Activated effector memory CD4-positive, alpha-beta T cell treated with anti-CD3 and anti-CD28 coated beads, Interleukin-2, amount 50 U/mL, for 16 hours (primary cell): Measurements from ENCODE around the gene P3H2.

ENCODE experiments used
- DNase-seq: peaks from one replicate; pipeline ENCODE4 v3.0.0-alpha.2; 2020

P3H2 gene

DNA sequence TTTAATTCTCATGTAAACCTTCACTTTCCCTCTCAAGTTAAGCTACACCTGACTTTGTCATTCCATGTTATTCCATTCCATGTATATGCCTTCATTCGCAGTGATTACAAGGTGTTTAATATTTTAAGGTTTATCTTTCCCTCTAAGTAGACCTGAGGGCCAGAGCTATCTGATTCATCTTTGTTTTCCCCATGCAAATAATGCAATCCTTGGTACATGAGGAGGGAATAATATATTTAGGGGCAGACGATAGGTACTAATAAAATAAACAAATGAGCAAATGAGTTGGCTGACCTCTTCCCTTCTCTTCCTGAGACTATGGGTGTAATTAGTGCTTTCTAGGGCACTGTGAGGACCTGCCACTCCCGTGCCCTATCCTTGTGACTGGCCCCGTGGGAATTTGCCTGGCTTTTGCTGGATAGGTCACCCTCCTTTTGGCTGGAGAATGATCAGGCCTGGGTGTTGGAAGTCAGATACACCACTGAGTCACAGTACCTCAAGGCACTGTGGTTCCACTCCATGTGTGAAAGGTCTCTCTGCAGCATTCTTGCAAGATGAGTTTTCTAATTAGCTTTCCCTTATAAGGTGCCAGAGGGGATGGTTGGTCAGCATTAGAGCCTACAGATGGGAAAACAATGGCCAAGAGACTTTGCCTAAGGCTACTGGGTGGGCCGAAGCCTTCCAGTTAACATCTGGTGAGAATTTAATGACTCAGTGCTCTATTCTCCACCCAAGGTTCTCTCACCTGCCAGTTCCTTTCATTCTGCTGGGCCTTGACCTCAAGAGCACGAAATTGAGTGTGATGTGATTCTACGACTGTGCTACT lies 183.2 kb downstream of the P3H2 start:
- no peak for DNase-seq

DNA sequence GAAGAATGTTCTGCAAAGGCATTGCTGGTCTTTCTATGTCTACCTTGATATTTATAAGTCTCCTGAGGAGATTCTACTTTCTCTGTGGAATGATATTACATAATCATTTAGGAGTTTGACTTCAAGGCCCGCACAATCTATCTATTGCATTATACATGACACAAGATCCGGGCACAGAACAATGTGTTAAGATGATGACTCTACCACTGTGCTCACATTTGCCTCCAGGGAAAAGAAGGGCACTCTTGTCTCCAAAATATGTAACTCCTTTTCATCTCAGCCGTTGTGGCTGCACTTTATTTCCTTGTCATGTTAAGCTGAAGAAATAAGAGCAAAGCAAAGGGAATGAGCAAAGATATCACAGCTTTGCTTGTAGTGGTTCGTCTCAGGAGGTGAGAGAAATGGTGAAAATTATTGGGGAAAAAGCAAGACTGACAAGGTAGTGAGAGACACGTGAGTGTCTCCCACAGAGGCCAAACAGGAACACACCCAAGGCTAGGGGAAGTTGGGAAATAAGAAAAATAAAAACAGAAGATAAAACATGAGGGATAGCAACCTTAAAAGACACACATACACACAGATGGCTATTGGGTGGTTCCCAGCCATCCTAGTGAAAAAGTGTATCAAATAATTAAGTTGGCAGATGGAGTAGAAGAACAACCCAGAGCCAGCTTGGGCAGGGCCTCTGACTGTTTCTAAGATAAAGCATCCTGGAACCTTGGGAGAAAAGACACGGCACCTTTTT lies 184.3 kb downstream of the P3H2 start:
- no peak for DNase-seq

DNA sequence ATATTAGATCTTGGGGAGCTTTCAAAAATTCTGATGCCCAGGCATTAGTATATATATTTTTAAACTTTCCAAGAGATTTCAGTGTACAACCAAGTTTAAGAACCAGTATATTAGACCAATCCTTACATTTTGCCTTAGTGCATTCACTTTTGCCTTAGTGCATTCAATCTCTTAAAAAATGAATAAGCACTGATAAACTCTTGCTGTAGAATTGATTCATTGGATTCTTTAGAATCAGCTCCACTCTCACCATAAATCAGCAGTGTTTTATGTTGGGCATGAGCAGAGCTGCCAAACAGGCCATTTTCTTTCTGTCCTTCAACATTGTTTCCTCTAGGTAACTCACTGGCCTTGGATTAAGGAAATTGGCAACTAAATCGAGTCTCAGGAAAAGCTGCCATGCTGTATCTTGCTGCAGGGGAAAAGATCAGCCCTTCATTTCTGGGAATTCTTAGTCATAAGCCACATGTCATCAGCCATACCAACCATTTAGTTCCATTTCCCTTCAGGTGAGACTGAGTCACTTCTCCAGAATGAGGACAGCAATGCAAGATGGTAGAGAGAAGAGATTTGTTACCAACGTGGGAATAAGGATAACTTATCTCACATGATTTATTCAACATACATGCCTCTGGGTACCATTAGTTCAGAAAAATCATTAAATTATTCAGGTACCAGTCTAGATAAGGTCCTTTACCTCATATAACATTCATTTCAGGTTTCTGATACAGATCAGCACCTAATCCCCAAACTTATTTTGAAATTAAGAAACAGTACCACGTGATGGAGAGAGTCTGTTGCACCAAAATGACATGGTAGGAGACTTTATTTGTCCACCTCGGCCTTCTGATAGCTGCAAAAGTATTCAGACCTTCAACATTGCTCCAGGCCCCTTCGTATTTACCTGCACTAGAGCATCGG lies 192.5 kb downstream of the P3H2 start:
- no peak for DNase-seq

DNA sequence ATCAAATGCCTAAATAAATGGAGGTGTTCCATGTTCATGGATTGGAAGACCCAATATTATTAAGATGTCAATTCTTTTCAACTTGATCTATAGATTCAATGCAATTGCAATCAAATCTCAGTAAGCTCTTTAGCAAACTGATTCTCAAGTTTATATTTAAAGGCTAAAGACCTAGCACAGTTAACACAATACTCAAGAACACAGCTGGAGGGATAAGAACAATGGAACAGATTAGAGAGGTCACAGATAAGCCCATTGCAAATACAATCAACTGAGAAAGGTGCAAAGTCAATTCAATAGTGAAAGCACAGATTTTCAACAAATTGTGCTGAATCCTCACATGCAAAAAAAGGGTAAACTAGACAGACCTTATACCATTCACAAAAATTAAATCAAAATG lies 198.9 kb downstream of the P3H2 start:
- no peak for DNase-seq

DNA sequence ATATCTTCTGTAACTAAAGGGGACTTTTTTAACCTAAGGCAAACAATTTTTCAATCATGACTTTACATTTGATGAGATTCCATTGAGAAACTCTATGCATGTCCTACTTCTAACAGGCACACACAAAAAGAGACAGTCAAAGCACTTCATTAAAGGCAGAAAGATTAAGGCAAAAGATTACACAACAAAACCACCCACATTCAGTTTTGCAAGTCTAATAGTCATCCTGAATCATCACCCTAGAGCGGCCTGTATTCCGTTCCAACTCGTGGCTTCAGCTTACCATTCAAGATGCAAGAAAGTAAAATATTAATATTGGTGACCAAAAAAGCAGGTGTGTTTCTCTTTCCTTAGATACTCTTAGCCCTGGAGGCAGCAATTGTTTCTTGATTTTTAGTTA lies 205.9 kb downstream of the P3H2 start:
- DNase-seq = no peak

DNA sequence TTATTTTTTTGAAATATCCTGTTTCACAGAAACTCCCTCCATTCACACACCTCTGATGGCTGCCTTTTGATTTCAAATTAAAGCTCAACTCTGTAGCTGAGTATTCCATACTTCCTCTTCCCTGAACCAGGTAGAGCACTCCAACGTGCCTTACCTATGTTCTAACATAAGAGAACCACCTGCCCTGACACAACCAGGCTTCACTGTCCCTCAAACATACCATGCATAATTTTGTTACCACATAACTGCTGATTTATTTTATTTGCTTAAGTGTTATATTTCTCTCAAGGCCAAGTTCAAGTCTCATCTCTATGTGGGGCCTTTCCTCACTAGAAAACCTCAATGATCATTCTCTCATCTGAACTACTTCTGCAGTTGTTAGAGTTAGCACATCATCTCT lies 209.7 kb downstream of the P3H2 start:
- DNase-seq = no peak

DNA sequence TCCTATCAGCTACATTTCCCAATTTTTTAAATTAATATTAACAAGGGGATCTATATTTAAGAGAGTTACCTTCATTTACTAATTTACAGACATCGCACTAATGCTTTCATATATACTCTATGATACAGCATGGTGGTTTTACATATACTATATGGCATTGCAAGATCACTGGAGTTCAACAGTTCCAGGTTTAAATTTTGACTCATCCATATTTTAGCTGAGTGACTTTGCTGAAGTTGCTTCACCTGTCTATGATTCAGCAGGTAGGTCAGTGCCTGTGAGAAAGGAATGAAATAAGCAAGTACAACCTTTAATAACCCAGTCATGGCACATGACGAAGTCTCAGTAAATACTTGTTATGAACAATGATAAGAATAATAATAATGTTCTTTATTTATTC lies 211.1 kb downstream of the P3H2 start:
- DNase-seq = no peak

DNA sequence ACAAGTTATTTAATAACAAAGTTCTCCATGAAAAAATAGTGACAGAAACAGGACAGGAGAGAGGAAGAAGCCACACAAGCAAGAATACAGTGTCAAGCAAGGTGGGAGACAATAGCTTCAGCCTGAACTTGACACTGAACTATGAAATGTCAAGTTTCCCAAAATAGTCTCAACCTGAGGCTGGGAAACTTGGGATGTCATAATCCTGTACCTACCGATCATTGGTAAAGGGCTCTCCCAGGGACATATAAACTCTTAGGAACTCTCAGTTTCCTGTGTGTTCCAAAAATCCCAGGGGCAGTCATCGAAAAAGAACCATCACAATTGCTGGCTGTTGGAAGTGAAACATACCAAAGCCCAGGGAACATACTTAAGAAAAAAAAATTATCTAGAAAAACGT lies 211.6 kb downstream of the P3H2 start:
- DNase-seq = no peak

DNA sequence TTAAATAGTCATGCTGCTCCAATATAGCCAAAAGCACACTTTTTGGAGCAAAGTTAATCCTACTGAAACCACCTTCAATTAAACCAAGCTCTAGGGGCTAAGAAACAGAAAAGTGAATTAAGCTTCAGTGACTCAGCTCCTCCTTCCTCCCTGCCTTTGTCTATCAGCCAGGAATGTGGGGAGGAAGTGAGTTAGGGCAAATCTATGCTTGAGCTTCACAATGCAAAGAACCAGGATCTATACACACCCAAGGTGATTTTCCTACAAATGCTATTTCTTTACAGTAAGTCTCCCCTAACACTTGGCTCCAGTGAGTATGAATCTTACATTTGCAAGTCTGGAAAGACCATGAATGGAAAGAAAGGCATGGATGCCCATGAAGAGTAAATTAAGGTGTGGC lies 212.1 kb downstream of the P3H2 start:
- DNase-seq = no peak

DNA sequence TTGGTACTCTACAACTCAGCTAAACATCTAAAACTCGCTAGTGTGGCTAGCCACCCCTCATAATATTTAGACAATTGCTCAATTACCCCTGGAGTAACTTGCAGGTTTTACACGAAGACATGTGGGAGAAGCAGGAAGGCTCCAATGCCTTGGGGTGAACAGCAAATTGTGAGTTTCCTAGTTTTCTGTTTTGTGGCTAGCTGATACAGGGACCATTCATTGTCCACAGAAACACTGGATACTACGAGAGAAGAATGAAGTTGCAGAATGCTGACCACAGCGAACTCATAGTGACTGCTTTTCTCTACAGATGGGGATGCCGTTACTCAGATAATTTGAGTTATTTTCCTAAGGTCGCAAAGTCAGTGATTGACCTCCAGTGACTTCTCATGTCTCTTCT lies 212.9 kb downstream of the P3H2 start:
- no peak for DNase-seq
